ENCODE measurements around the gene SRGAP3. TPM values are rescaled to one million over a fixed set of nuclear protein-coding genes. Genes with fewer than 3 reads are reported as not detected.

SRGAP3 gene
- total and polyA plus RNA-seq, 3 donors from 2014 or later = 16.5 to 65.9 (median 58.5) TPM

DNA sequence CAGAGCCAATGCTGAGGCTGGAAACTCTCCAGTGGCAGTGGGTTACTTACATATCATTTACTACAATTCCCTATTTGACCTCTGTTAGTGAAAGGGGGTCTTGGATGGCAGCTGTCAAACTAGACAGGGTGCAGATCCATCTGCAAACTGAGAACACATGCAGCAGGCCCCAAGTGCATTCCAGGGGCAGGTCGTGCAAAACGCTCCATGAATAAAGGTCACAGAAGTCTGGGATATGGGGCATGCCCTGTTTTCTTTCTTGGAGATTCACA lies 261.1 kb downstream of the SRGAP3 start:
- Histone ChIP-seq H3K4me3 (no peak overlapping the region), H3K9me3 (no peaks in the 10 kb centered on the region), H3K27me3 (no peaks in the 10 kb centered on the region), H3K36me3 (ENCODE audit: low read depth, missing control alignments) (no peaks in the 10 kb centered on the region), H3K27ac (no peak overlapping the region), H3K4me1 (no peaks in the 10 kb centered on the region)
- WGBS, 2 donors = 58 to 61% methylated on average over 2 of the region's 2 CpGs
- TF ChIP-seq, protein P1, sequence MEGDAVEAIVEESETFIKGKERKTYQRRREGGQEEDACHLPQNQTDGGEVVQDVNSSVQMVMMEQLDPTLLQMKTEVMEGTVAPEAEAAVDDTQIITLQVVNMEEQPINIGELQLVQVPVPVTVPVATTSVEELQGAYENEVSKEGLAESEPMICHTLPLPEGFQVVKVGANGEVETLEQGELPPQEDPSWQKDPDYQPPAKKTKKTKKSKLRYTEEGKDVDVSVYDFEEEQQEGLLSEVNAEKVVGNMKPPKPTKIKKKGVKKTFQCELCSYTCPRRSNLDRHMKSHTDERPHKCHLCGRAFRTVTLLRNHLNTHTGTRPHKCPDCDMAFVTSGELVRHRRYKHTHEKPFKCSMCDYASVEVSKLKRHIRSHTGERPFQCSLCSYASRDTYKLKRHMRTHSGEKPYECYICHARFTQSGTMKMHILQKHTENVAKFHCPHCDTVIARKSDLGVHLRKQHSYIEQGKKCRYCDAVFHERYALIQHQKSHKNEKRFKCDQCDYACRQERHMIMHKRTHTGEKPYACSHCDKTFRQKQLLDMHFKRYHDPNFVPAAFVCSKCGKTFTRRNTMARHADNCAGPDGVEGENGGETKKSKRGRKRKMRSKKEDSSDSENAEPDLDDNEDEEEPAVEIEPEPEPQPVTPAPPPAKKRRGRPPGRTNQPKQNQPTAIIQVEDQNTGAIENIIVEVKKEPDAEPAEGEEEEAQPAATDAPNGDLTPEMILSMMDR (IDR thresholded peaks at IDR 0.05) = no peak
- no peak for TF ChIP-seq POLR2A (IDR thresholded peaks at IDR 0.05)
- intact Hi-C loops (cut with DNase I; ENCODE audit: low total_unique reads) = loop anchor here (5.0 kb wide), 1 partner anchor 314 kb away; no protein-coding TSS in a partner anchor
- no peak for DNase-seq

DNA sequence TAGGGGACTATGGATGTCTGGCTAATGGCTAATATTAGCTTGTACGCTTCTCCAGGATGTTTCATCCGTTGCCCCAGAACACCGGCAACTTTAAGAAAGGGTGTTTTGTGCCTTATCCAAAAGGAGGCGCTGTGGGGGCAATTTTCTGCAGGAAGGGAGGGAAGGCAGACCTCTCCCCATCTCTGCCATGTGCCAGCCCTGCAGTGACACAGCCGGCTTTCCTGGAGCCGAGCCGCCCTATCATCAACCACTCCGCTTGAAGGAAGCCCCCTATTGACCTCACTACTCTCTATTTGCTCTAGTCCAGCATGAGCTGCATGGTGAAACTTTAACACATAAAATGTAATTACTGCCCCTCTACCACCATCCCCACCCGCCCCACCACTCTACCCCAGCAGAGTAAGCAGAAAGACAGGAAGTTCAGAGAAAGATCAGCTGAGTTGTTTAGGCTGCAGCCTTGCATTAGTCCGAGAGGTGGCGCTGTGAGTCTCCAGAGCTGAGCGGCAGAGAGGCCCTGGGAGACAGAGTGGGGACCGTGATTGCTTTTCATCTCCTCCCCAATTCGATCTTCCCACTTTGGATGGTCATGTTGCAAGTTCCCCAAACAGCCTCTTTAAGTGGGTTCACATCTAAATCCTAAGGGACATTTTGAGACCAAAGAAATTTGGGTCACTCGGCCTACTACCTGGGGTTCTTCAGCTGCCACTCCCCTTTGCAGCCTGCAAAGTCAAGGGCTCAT lies 261.6 kb downstream of the SRGAP3 start:
- Histone ChIP-seq H3K27me3 (no peaks in the 10 kb centered on the region), H3K27ac (no peak overlapping the region), H3K36me3 (ENCODE audit: low read depth, missing control alignments) (no peaks in the 10 kb centered on the region), H3K9me3 (no peaks in the 10 kb centered on the region), H3K4me3 (no peak overlapping the region), H3K4me1 (no peaks in the 10 kb centered on the region)
- intact Hi-C loops (cut with DNase I; ENCODE audit: low total_unique reads) = loop anchor here (5.0 kb wide), 1 partner anchor 314 kb away; no protein-coding TSS in a partner anchor
- WGBS, 2 donors = 53% methylated on average over 14 to 15 of the region's 15 CpGs
- DNase-seq = peak; percentile 82
- TF ChIP-seq, protein P1 (IDR thresholded peaks at IDR 0.05) = peak; percentile 61 to 80 (median 71)
- no peak for TF ChIP-seq POLR2A (IDR thresholded peaks at IDR 0.05)

DNA sequence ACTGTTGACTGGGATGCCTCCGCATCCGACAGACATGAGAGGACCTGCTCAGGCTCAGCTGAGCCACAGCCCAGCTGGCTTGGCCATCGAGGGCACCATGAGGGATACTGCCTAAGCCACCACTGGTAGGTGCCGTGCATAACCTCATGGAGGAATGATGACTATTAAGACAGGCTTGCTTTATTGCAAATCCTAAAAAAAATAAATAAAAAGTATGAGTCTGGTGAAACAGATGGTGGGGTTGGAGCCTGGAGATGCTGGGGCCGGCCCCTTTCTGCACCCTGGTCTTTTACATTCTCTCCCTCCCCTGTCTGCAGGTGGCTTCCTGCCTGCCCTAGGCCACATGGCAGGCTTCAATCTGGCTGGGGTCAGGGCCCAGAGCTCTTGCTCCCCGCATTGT lies 262.2 kb downstream of the SRGAP3 start:
- Histone ChIP-seq H3K9me3 (no peaks in the 10 kb centered on the region), H3K27me3 (no peaks in the 10 kb centered on the region), H3K4me1 (no peaks in the 10 kb centered on the region), H3K4me3 (no peak overlapping the region), H3K36me3 (ENCODE audit: low read depth, missing control alignments) (no peaks in the 10 kb centered on the region), H3K27ac (no peak overlapping the region)
- no peak for DNase-seq
- 85 to 88% methylated on average over 6 of the region's 6 CpGs for WGBS, 2 donors
- TF ChIP-seq, protein P1 (IDR thresholded peaks at IDR 0.05) = no peak
- no peak for TF ChIP-seq POLR2A (IDR thresholded peaks at IDR 0.05)
- intact Hi-C loops (cut with DNase I; ENCODE audit: low total_unique reads) = loop anchor here (5.0 kb wide), 1 partner anchor 315 kb away; no protein-coding TSS in a partner anchor

DNA sequence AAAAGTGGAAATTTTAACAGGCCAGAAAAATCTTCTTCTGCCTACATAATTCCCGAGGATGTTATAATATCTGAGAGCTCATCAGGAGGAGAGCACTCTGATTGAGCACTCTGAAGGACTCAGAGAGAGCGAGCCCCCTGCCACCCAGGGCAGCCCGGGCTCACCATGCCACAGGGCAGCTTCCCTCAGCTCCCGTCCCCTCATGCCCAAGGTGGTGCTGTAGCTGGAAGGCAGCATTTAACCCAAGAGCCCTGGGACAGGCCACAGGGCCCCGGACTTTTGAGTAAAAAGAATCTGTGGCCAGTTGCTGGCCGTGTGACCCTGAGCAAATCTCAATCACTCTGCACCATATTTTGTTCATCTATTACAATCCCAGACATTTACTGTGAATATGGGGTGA lies 262.7 kb downstream of the SRGAP3 start:
- no peaks in the 10 kb centered on the region for H3K36me3 ChIP-seq (ENCODE audit: low read depth, missing control alignments)
- H3K27ac ChIP-seq = no peak overlapping the region
- WGBS, 2 donors = 79 to 89% methylated on average over 6 of the region's 6 CpGs
- no peak for DNase-seq
- no peaks in the 10 kb centered on the region for H3K9me3 ChIP-seq
- intact Hi-C loops (cut with DNase I; ENCODE audit: low total_unique reads) = loop anchor here (5.0 kb wide), 1 partner anchor 316 kb away; no protein-coding TSS in a partner anchor
- no peaks in the 10 kb centered on the region for H3K27me3 ChIP-seq
- TF ChIP-seq POLR2A (IDR thresholded peaks at IDR 0.05) = no peak
- TF ChIP-seq, protein P1 (IDR thresholded peaks at IDR 0.05) = no peak
- H3K4me1 ChIP-seq = no peaks in the 10 kb centered on the region
- no peak overlapping the region for H3K4me3 ChIP-seq

DNA sequence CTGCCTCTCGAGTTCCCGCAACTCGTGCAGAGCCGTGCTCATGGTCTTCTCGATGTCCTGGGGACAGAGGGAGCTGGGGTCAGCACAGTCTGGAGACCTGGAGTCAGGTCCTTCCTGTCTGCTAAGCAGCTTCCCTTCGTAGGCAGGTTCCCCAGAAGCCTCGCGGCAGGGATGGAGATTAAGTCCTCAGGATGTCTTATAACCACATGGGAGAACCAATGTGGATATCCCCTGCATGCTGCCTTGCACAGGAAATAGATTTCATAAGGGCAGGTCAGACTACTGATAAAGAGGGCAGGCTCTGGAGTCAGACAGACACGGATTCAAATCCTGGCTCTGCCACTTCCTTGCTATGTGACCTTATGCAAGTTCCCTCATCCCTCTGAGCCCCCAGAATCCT lies 263.6 kb downstream of the SRGAP3 start:
- 63 to 81% methylated on average over 9 of the region's 9 CpGs for WGBS, 2 donors
- no peak for TF ChIP-seq POLR2A (IDR thresholded peaks at IDR 0.05)
- TF ChIP-seq, protein P1 (IDR thresholded peaks at IDR 0.05) = no peak
- no peak overlapping the region for H3K27ac ChIP-seq
- DNase-seq = no peak
- no peaks in the 10 kb centered on the region for H3K4me1 ChIP-seq
- no peaks in the 10 kb centered on the region for H3K36me3 ChIP-seq (ENCODE audit: low read depth, missing control alignments)
- H3K9me3 ChIP-seq = no peaks in the 10 kb centered on the region
- intact Hi-C loops (cut with DNase I; ENCODE audit: low total_unique reads) = loop anchor here (5.0 kb wide), 1 partner anchor 316 kb away; no protein-coding TSS in a partner anchor
- H3K4me3 ChIP-seq = no peak overlapping the region
- H3K27me3 ChIP-seq = no peaks in the 10 kb centered on the region

All from testis (tissue), 3 donors.